ENCODE data around the gene PRX. TPM values are rescaled to one million over a fixed set of nuclear protein-coding genes. Genes with fewer than 3 reads are reported as not detected.
"Not testable (repeated sequence)": the region's sequence is repeated elsewhere in the genome, so short reads cannot be mapped to it uniquely, and the experiment has no call there.

The PRX gene
- total and polyA plus RNA-seq, 12 donors = 1.7 to 3.8 (median 2.6) TPM

- no peak overlapping the region for H3K4me3 ChIP-seq
- peaks cover 0 to 29% (median 22%) of the 10 kb centered on the region in 9 donors for H3K36me3 ChIP-seq
- ATAC-seq (no peak), DNase-seq (no peak)
- WGBS, 2 donors = 92 to 94% methylated on average over 3 of the region's 3 CpGs
- TF ChIP-seq CTCF (IDR thresholded peaks at IDR 0.05) = no peak
- peaks cover 10 to 46% (median 36%) of the 10 kb centered on the region in 9 donors for H3K4me1 ChIP-seq
- H3K27ac ChIP-seq = no peak overlapping the region
- intact Hi-C loops (cut with DNase I) = no loop called here
- no peaks in the 10 kb centered on the region for H3K27me3 ChIP-seq
- no peaks in the 10 kb centered on the region for H3K9me3 ChIP-seq
These were observed 25.1 kb upstream of the PRX start for GRCh38 chr19:40438284-40438683.

- Histone ChIP-seq H3K36me3 (no peaks in the 10 kb centered on the region), H3K27me3 (no peaks in the 10 kb centered on the region), H3K27ac (peak overlapping the region; percentile 86 to 99 (median 94)), H3K4me3 (peak overlapping the region in 9 of 10 donors; percentile 30 to 56 (median 51)), H3K4me1 (peaks cover 0 to 29% (median 25%) of the 10 kb centered on the region in 9 donors), H3K9me3 (no peaks in the 10 kb centered on the region)
- DNase-seq (peak; percentile 91), ATAC-seq (peak; percentile 96 to 99 (median 98))
- 0 to 1% methylated on average over 41 to 50 of the region's 50 CpGs for WGBS, 2 donors
- TF ChIP-seq CTCF (IDR thresholded peaks at IDR 0.05) = no peak
- intact Hi-C loops (cut with DNase I) = loop anchor here in 3 of 10 donors (1.0 kb wide), 3 partner anchors 8 to 11 kb away; partner anchors contain the start of genes SERTAD1 (in 1 of the 3) and SERTAD3 (in 1 of the 3)
These were observed 20.4 kb upstream of the PRX start for GRCh38 chr19:40433391-40434216.

- Histone ChIP-seq H3K27ac (peak overlapping the region; percentile 86 to 99 (median 94)), H3K4me1 (peaks cover 0 to 29% (median 25%) of the 10 kb centered on the region in 9 donors), H3K4me3 (peak overlapping the region in 8 of 10 donors; percentile 30 to 56 (median 52))
- 48 to 52% methylated on average over 7 of the region's 7 CpGs for WGBS, 2 donors
- DNase-seq, H3K27me3 ChIP-seq, ATAC-seq, H3K36me3 ChIP-seq, H3K9me3 ChIP-seq: not testable (repeated sequence)
- intact Hi-C loops (cut with DNase I) = loop anchor here in 2 of 10 donors (1.0 kb wide), 2 partner anchors 7 to 12 kb away; partner anchors contain the start of genes SERTAD1 (in 1 of the 2) and SERTAD3 (in 1 of the 2)
These were observed 19.6 kb upstream of the PRX start for GRCh38 chr19:40432760-40433159.

- no peak for DNase-seq
- ATAC-seq = no peak
- TF ChIP-seq CTCF (IDR thresholded peaks at IDR 0.05) = no peak
- Histone ChIP-seq H3K27me3 (no peaks in the 10 kb centered on the region), H3K4me3 (no peak overlapping the region), H3K36me3 (no peaks in the 10 kb centered on the region), H3K4me1 (peaks cover 0 to 30% (median 27%) of the 10 kb centered on the region in 9 donors), H3K27ac (peak overlapping the region in 6 of 10 donors; percentile 86 to 98 (median 96)), H3K9me3 (no peaks in the 10 kb centered on the region)
- intact Hi-C loops (cut with DNase I) = no loop called here
- 89 to 97% methylated on average over 3 of the region's 3 CpGs for WGBS, 2 donors
These were observed 18.5 kb upstream of the PRX start for GRCh38 chr19:40431698-40432097.

GRCh38 chr19:40430242-40430641 lies 17.1 kb upstream of the PRX start:
- H3K9me3 ChIP-seq; H3K4me3 ChIP-seq; ATAC-seq; H3K27me3 ChIP-seq; H3K27ac ChIP-seq; DNase-seq; H3K36me3 ChIP-seq; intact Hi-C loops (cut with DNase I): not testable (repeated sequence)
- peaks cover 0 to 35% (median 27%) of the 10 kb centered on the region in 9 donors for H3K4me1 ChIP-seq
- 95 to 97% methylated on average over 10 of the region's 10 CpGs for WGBS, 2 donors

GRCh38 chr19:40428197-40428596 lies 15.0 kb upstream of the PRX start:
- H3K27me3 ChIP-seq, H3K27ac ChIP-seq, DNase-seq, H3K36me3 ChIP-seq, ATAC-seq, H3K9me3 ChIP-seq, H3K4me3 ChIP-seq: not testable (repeated sequence)
- WGBS, 2 donors = 94 to 96% methylated on average over 7 of the region's 7 CpGs
- intact Hi-C loops (cut with DNase I) = loop anchor here in 1 of 10 donors (10.0 kb wide), 1 partner anchor 83 kb away; the partner anchor contains the start of genes C19orf47 and PLD3
- peaks cover 0 to 40% (median 32%) of the 10 kb centered on the region in 9 donors for H3K4me1 ChIP-seq
